ENCODE results near the gene MAPT. TPM values are rescaled to one million over a fixed set of nuclear protein-coding genes. Genes with fewer than 3 reads are reported as not detected.
"Not testable (repeated sequence)": the region's sequence is repeated elsewhere in the genome, so short reads cannot be mapped to it uniquely, and the experiment has no call there.

MAPT gene
- total and polyA plus RNA-seq, 4 donors = 48.2 to 446 (median 261) TPM

GRCh38 chr17:46002973-46003316, 108.6 kb downstream of the MAPT start:
- no peaks in the 10 kb centered on the region for H3K9me3 ChIP-seq (ENCODE audit: control insufficient read depth, insufficient read depth, low read length)
- DNase-seq (ENCODE audit: low read depth in 4 of 6, low spot score in 6 of 6) = no peak
- H3K4me3 ChIP-seq (ENCODE audit: low read depth, low read length) = no peak overlapping the region
- no peaks in the 10 kb centered on the region for H3K27me3 ChIP-seq (ENCODE audit: control insufficient read depth, insufficient read depth, low read length)
- peaks cover 33% of the 10 kb centered on the region for H3K36me3 ChIP-seq (ENCODE audit: control insufficient read depth, insufficient read depth, low read length)
- no CpG with 5 or more reads among the region's 7 CpGs for WGBS (ENCODE audit: insufficient coverage)
- H3K27ac ChIP-seq (ENCODE audit: low read depth, low read length) = no peak overlapping the region
- H3K4me1 ChIP-seq (ENCODE audit: control insufficient read depth, insufficient read depth, low read length) = peaks cover 40% of the 10 kb centered on the region

- Histone ChIP-seq H3K36me3 (ENCODE audit: control insufficient read depth, insufficient read depth, low read length) (peaks cover 21% of the 10 kb centered on the region), H3K27me3 (ENCODE audit: control insufficient read depth, insufficient read depth, low read length) (no peaks in the 10 kb centered on the region), H3K4me1 (ENCODE audit: control insufficient read depth, insufficient read depth, low read length) (peaks cover 40% of the 10 kb centered on the region), H3K9me3 (ENCODE audit: control insufficient read depth, insufficient read depth, low read length) (no peaks in the 10 kb centered on the region), H3K4me3 (ENCODE audit: low read depth, low read length) (no peak overlapping the region), H3K27ac (ENCODE audit: low read depth, low read length) (no peak overlapping the region)
- 19% methylated on average over 4 of the region's 6 CpGs for WGBS (ENCODE audit: insufficient coverage)
- peak in 4 of 6 donors; percentile 58 to 91 (median 72) for DNase-seq (ENCODE audit: low read depth in 4 of 6, low spot score in 6 of 6)
Measured at GRCh38 chr17:46003907-46004748, 109.8 kb downstream of the MAPT start.

DNA sequence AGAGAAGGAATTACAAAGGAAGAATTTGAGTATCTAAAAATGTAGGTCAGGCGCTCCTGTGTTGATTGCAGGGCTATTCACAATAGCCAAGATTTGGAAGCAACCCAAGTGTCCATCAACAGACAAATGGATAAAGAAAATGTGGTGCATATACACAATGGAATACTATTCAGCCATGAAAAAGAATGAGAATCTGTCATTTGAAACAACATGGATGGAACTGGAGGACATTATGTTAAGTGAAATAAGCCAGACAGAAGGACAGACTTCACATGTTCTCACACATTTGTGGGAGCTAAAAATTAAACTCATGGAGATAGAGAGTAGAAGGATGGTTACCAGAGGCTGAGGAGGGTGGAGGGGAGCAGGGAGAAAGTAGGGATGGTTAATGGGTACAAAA, 111.7 kb downstream of the MAPT start:
- not testable (repeated sequence) for DNase-seq (ENCODE audit: low read depth in 4 of 6, low spot score in 6 of 6); H3K27ac ChIP-seq (ENCODE audit: low read depth, low read length)
- WGBS (ENCODE audit: insufficient coverage) = no CpG with 5 or more reads among the region's 1 CpG

GRCh38 chr17:46007461-46007965, 113.2 kb downstream of the MAPT start:
- DNase-seq (ENCODE audit: low read depth in 4 of 6, low spot score in 6 of 6) = no peak
- Histone ChIP-seq H3K9me3 (ENCODE audit: control insufficient read depth, insufficient read depth, low read length) (no peaks in the 10 kb centered on the region), H3K27ac (ENCODE audit: low read depth, low read length) (no peak overlapping the region), H3K27me3 (ENCODE audit: control insufficient read depth, insufficient read depth, low read length) (no peaks in the 10 kb centered on the region), H3K4me3 (ENCODE audit: low read depth, low read length) (no peak overlapping the region), H3K36me3 (ENCODE audit: control insufficient read depth, insufficient read depth, low read length) (peaks cover 37% of the 10 kb centered on the region), H3K4me1 (ENCODE audit: control insufficient read depth, insufficient read depth, low read length) (peaks cover 18% of the 10 kb centered on the region)
- no CpG with 5 or more reads among the region's 2 CpGs for WGBS (ENCODE audit: insufficient coverage)

More for the DNA sequence above, 111.7 kb downstream of the MAPT start:
- H3K9me3 ChIP-seq (ENCODE audit: control insufficient read depth, insufficient read depth, low read length); H3K27me3 ChIP-seq (ENCODE audit: control insufficient read depth, insufficient read depth, low read length); H3K4me3 ChIP-seq (ENCODE audit: low read depth, low read length): not testable (repeated sequence)
- peaks cover 29% of the 10 kb centered on the region for H3K4me1 ChIP-seq (ENCODE audit: control insufficient read depth, insufficient read depth, low read length)
- H3K36me3 ChIP-seq (ENCODE audit: control insufficient read depth, insufficient read depth, low read length) = peaks cover 29% of the 10 kb centered on the region

DNA sequence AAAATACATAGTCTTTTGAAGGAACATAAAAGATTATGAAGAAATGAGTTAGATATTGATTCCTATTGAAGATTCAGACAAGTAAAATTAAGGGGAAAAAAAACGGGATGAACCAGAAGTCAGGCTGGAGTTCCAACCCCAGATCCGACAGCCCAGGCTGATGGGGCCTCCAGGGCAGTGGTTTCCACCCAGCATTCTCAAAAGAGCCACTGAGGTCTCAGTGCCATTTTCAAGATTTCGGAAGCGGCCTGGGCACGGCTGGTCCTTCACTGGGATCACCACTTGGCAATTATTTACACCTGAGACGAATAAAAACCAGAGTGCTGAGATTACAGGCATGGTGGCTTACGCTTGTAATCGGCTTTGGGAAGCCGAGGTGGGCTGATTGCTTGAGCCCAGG, 114.2 kb downstream of the MAPT start:
- H3K27me3 ChIP-seq (ENCODE audit: control insufficient read depth, insufficient read depth, low read length) = no peaks in the 10 kb centered on the region
- DNase-seq (ENCODE audit: low read depth in 4 of 6, low spot score in 6 of 6) = no peak
- H3K36me3 ChIP-seq (ENCODE audit: control insufficient read depth, insufficient read depth, low read length) = peaks cover 42% of the 10 kb centered on the region
- peaks cover 19% of the 10 kb centered on the region for H3K4me1 ChIP-seq (ENCODE audit: control insufficient read depth, insufficient read depth, low read length)
- 87% methylated on average over 6 of the region's 9 CpGs for WGBS (ENCODE audit: insufficient coverage)
- H3K9me3 ChIP-seq (ENCODE audit: control insufficient read depth, insufficient read depth, low read length) = no peaks in the 10 kb centered on the region
- H3K4me3 ChIP-seq (ENCODE audit: low read depth, low read length) = no peak overlapping the region
- H3K27ac ChIP-seq (ENCODE audit: low read depth, low read length) = no peak overlapping the region

GRCh38 chr17:46009681-46010596, 115.6 kb downstream of the MAPT start:
- WGBS (ENCODE audit: insufficient coverage) = 86% methylated on average over 23 of the region's 33 CpGs
- H3K36me3 ChIP-seq (ENCODE audit: control insufficient read depth, insufficient read depth, low read length) = peaks cover 49% of the 10 kb centered on the region
- no peak overlapping the region for H3K27ac ChIP-seq (ENCODE audit: low read depth, low read length)

GRCh38 chr17:46010597-46011186, 116.3 kb downstream of the MAPT start:
- Histone ChIP-seq H3K4me1 (ENCODE audit: control insufficient read depth, insufficient read depth, low read length) (peaks cover 19% of the 10 kb centered on the region), H3K27me3 (ENCODE audit: control insufficient read depth, insufficient read depth, low read length) (no peaks in the 10 kb centered on the region), H3K27ac (ENCODE audit: low read depth, low read length) (no peak overlapping the region), H3K36me3 (ENCODE audit: control insufficient read depth, insufficient read depth, low read length) (peaks cover 49% of the 10 kb centered on the region), H3K9me3 (ENCODE audit: control insufficient read depth, insufficient read depth, low read length) (no peaks in the 10 kb centered on the region), H3K4me3 (ENCODE audit: low read depth, low read length) (no peak overlapping the region)
- no peak for DNase-seq (ENCODE audit: low read depth in 4 of 6, low spot score in 6 of 6)
- 77% methylated on average over 13 of the region's 16 CpGs for WGBS (ENCODE audit: insufficient coverage)

More at GRCh38 chr17:46009681-46010596, 115.6 kb downstream of the MAPT start:
- no peaks in the 10 kb centered on the region for H3K27me3 ChIP-seq (ENCODE audit: control insufficient read depth, insufficient read depth, low read length)
- H3K4me3 ChIP-seq (ENCODE audit: low read depth, low read length) = no peak overlapping the region
- no peaks in the 10 kb centered on the region for H3K9me3 ChIP-seq (ENCODE audit: control insufficient read depth, insufficient read depth, low read length)
- no peak for DNase-seq (ENCODE audit: low read depth in 4 of 6, low spot score in 6 of 6)
- peaks cover 19% of the 10 kb centered on the region for H3K4me1 ChIP-seq (ENCODE audit: control insufficient read depth, insufficient read depth, low read length)

DNA sequence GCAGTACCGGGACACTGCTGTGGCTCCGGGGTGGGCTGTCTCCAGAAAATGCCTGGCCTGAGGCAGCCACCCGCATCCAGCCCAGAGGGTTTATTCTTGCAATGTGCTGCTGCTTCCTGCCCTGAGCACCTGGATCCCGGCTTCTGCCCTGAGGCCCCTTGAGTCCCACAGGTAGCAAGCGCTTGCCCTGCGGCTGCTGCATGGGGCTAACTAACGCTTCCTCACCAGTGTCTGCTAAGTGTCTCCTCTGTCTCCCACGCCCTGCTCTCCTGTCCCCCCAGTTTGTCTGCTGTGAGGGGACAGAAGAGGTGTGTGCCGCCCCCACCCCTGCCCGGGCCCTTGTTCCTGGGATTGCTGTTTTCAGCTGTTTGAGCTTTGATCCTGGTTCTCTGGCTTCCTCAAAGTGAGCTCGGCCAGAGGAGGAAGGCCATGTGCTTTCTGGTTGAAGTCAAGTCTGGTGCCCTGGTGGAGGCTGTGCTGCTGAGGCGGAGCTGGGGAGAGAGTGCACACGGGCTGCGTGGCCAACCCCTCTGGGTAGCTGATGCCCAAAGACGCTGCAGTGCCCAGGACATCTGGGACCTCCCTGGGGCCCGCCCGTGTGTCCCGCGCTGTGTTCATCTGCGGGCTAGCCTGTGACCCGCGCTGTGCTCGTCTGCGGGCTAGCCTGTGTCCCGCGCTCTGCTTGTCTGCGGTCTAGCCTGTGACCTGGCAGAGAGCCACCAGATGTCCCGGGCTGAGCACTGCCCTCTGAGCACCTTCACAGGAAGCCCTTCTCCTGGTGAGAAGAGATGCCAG, 117.6 kb downstream of the MAPT start:
- no peaks in the 10 kb centered on the region for H3K27me3 ChIP-seq (ENCODE audit: control insufficient read depth, insufficient read depth, low read length)
- peaks cover 19% of the 10 kb centered on the region for H3K4me1 ChIP-seq (ENCODE audit: control insufficient read depth, insufficient read depth, low read length)
- DNase-seq (ENCODE audit: low read depth in 4 of 6, low spot score in 6 of 6) = no peak
- H3K27ac ChIP-seq (ENCODE audit: low read depth, low read length) = no peak overlapping the region
- no peak overlapping the region for H3K4me3 ChIP-seq (ENCODE audit: low read depth, low read length)
- WGBS (ENCODE audit: insufficient coverage) = 93% methylated on average over 28 of the region's 28 CpGs
- H3K36me3 ChIP-seq (ENCODE audit: control insufficient read depth, insufficient read depth, low read length) = peaks cover 44% of the 10 kb centered on the region
- H3K9me3 ChIP-seq (ENCODE audit: control insufficient read depth, insufficient read depth, low read length) = no peaks in the 10 kb centered on the region
